ENCODE results near the gene MAP3K14.

The MAP3K14 gene

DNA sequence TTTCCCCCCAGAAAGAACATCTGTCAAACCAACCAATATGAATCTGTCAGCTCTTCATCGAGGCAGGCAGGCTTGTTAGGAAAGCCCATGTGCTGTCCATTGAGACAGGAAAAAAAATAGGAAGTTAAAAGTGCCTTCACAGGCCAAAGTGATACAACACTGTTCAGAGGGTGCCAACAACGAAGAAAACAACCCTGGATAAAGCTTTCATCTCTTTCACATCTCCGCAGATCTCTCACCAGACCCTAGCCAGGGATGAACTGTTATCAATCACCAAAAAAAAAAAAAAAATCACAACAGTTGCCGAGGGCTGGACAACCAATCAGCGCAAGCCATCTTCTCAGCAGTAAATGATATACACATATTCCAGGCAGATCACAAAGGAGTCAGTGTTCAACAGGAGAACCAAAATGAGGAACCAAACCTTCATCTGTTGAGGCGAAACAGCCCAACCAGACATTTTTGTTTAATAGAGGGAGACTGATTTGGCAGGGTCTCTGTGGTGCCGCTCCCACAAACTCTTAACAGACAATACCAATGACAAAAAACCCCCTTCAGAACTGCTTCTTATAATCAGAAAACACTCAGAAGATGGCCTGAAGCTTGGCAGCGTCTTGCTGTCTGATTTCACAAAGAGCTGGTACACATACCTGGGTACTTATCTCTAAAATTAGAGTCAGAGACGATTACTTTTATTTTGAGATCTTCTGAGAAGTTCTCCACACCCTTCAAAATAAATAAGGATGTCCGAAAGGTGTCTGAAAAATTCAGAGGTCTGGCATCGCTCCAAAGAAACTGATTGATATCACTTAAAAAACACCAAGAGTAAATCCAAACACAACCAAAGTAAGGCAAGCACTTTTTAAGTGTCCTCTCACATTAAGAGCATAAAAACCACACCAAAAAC lies 1.8 kb downstream of the MAP3K14 start:
- TF ChIP-seq, protein P1, sequence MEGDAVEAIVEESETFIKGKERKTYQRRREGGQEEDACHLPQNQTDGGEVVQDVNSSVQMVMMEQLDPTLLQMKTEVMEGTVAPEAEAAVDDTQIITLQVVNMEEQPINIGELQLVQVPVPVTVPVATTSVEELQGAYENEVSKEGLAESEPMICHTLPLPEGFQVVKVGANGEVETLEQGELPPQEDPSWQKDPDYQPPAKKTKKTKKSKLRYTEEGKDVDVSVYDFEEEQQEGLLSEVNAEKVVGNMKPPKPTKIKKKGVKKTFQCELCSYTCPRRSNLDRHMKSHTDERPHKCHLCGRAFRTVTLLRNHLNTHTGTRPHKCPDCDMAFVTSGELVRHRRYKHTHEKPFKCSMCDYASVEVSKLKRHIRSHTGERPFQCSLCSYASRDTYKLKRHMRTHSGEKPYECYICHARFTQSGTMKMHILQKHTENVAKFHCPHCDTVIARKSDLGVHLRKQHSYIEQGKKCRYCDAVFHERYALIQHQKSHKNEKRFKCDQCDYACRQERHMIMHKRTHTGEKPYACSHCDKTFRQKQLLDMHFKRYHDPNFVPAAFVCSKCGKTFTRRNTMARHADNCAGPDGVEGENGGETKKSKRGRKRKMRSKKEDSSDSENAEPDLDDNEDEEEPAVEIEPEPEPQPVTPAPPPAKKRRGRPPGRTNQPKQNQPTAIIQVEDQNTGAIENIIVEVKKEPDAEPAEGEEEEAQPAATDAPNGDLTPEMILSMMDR (IDR thresholded peaks at IDR 0.05; ENCODE audit: insufficient read depth, missing control alignments): no peak
- no peak for FAIRE-seq
- no peak for DNase-seq (ENCODE audit: insufficient read length, low spot score)

DNA sequence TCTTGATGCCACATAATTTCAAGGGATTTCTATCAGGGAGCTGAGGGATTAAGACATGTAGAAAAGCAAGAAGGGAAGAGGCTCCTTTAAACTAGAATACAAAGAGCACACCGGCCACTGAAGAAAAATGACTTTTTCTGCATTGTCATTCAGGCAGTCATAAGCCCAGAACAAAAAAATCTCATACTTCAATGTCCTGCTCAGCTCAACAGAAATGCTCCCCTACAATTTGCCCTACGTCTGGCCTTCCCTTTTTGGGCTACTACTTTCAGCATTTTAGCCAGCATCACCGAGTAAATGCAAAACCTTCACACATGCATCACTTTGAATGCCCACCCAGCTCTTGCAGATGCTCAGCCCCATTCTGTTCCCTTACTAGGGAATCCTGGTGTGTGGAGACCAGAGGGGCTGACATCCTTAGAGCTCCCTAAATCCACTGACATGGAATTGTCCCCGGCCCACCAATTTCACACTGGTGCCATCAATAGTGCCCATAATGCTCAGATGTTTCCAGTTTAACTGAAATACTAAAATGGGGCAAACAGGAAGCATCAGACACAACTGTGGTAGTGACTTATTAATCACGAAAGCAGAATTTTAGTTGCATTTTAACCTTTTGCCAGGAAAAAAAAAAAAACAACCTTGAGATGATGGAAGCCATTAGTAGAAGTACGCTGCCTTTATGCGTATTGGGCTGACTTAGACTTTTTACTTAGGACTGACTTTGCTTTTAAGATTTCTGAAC lies 2.7 kb downstream of the MAP3K14 start:
- TF ChIP-seq, protein P1 (IDR thresholded peaks at IDR 0.05; ENCODE audit: insufficient read depth, missing control alignments): no peak
- FAIRE-seq (no peak), DNase-seq (ENCODE audit: insufficient read length, low spot score) (no peak)

DNA sequence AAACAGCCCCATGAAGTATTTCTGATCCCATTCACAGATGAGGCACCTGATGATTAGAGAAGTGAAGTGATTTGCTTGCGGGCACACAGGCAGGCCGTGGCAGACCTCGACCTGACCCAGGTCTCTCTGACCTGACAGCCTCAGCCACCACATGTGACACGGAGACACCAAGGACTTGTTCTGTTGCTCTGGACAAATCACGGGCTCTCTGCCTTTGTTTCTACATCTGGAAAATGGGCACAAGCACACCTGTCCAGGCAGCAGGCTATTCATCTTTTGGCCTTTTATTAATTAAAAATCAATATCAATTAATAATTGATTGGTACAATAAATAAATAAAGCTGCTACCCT lies 3.4 kb downstream of the MAP3K14 start:
- FAIRE-seq (no peak), DNase-seq (ENCODE audit: insufficient read length, low spot score) (no peak)
- TF ChIP-seq, protein P1 (IDR thresholded peaks at IDR 0.05; ENCODE audit: insufficient read depth, missing control alignments): no peak

DNA sequence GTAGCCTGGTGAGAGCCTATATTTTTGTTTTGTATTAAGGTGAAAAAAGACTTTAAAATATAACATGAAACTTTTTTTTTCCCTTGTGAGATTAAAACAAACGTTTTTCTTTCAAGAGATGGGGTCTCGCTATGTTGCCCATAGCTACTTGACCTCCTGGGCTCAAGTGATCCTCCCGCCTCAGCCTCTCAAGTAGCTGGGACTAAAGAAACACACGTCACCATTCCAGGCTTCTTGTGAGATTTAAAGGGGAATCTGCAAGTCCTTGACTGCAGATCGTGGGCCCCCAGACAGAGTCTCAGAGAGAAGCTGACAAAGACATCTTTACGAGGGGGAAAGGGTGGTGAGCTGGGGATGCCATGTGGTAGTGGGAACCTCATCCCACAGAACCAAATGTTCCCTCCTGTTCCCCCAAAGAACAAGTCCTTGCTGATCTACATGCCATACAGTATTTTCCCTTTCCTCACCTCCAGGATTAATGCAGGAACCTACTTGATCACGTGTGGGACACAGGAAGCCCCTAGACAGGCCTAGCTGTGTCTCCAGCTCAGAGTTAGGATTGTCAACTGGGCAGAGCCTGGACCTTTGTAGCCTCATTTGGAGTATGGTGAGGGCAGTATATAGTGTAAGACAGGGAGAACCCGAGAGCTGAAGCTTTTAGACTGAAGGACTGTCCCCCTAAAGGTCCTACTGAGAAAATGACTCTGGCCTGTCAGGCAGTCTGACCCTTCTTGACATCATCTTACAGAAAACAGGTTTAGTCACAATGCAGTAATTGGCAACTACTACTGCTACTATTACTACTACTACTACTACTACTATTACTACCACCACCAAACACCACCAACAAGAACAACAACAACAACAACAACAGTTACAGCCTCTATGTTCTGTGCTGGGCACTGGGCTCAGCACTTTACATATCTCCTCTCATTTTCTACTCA lies 4.1 kb downstream of the MAP3K14 start:
- DNase-seq (ENCODE audit: insufficient read length, low spot score) (no peak), FAIRE-seq (no peak)
- TF ChIP-seq, protein P1 (IDR thresholded peaks at IDR 0.05; ENCODE audit: insufficient read depth, missing control alignments): no peak

DNA sequence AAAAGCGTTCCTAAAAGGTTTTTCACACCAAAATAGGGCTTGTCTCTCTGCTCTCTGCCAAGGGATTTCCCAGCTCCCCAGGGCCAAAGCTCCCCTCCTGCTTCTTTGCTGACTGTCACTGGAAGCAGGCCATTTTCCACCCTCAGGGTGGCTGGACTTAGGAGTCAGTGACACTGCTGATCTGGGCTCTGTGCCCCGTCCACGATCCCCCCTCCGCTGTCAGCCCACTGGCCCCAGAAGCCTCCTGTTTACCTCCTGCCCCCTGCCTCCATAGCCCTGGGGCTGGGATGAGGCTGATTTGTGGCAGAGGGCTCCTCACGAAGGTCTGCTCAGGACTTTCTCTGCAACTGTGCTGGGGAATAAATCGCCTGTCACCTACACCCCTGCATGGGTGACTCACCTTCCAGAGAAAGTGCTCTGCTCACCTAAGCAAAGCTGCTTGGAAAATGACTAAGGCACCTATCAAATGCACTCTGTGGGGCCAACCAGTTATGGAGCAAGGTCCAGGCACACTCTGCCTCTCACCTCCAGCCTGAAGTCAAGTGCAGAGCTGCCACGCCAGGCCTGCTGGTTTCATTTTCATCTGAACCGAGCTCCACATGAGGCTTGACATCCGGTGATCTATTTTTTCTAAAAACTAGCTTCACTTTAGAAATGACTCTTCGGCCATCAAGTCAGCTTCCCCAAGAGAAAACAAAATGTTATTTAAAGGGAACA lies 4.9 kb downstream of the MAP3K14 start:
- DNase-seq (ENCODE audit: insufficient read length, low spot score): no peak
- TF ChIP-seq, protein P1 (IDR thresholded peaks at IDR 0.05; ENCODE audit: insufficient read depth, missing control alignments): no peak
- FAIRE-seq: no peak

DNA sequence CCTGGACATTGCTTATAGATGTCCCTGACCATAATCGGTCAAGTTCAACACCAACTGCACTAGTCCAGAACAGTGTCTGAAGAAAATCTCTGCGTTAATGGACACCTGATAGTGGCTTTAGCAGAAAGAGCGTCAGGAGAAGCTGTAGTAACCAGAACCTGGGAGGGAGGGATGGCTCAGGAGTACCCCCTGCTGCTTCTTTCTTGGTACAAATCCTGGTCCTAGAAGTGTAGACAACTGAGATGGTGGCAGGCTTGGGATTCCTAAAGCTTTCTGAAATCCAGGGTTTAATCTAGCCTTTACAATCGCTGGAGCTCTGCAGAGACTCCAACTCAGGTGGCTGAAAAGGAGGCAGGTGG lies 5.4 kb downstream of the MAP3K14 start:
- DNase-seq (ENCODE audit: insufficient read length, low spot score) (no peak), FAIRE-seq (no peak)
- TF ChIP-seq, protein P1 (IDR thresholded peaks at IDR 0.05; ENCODE audit: insufficient read depth, missing control alignments): peak; percentile 46

Data from D721Med (cell line).